DOHH2 (cell line): ENCODE results near the gene KRT82.

Experiments
- H3F3A ChIP-seq: fragments of 200-600 bp; sonication (generic), shearing (Covaris generic); 2 replicates; pipeline ENCODE4 v1.6.0; 2016; ENCODE audit warnings: antibody characterized with exemption, mild to moderate bottlenecking; ENCODE audit not compliant: control insufficient read depth, insufficient read depth
- H3K27ac ChIP-seq: fragments of 200-600 bp; sonication (generic); 2 replicates; pipeline ENCODE4 v1.5.1; 2014; ENCODE audit warnings: low read depth, mild to moderate bottlenecking, low read length, moderate library complexity
- H3K27me3 ChIP-seq: fragments of 200-600 bp; sonication (generic); 2 replicates; pipeline ENCODE4 v1.6.1; 2014; ENCODE audit warnings: mild to moderate bottlenecking, low read length, mixed read lengths; ENCODE audit not compliant: control insufficient read depth
- H3K36me3 ChIP-seq: fragments of 200-600 bp; sonication (generic); 2 replicates; pipeline ENCODE4 v1.6.1; 2014; ENCODE audit warnings: mild to moderate bottlenecking, low read length, moderate library complexity, mixed read lengths; ENCODE audit not compliant: control insufficient read depth
- H3K4me1 ChIP-seq: fragments of 200-600 bp; sonication (generic); 2 replicates; pipeline ENCODE4 v1.6.1; 2014; ENCODE audit warnings: mild to moderate bottlenecking, low read length, mixed read lengths; ENCODE audit not compliant: control insufficient read depth
- H3K4me2 ChIP-seq: fragments of 200-600 bp; sonication (generic); 2 replicates; pipeline ENCODE4 v1.6.0; 2014; ENCODE audit warnings: mild to moderate bottlenecking, low read length, moderate library complexity
- H3K4me3 ChIP-seq: fragments of 200-600 bp; sonication (generic); 2 replicates; pipeline ENCODE4 v1.5.1; 2014; ENCODE audit warnings: mild to moderate bottlenecking, low read length, mixed read lengths
- H3K79me2 ChIP-seq: fragments of 200-600 bp; sonication (generic); 2 replicates; pipeline ENCODE4 v1.6.1; 2014; ENCODE audit warnings: mild to moderate bottlenecking, low read length, mixed read lengths; ENCODE audit not compliant: control insufficient read depth
- H3K9me2 ChIP-seq: fragments of 200-600 bp; sonication (generic); replicated peaks from 2 replicates; pipeline ENCODE4 v1.6.1; 2014; ENCODE audit warnings: mild to moderate bottlenecking, low read length, mixed read lengths; ENCODE audit not compliant: control insufficient read depth
- H3K9me3 ChIP-seq: fragments of 200-600 bp; sonication (generic); 2 replicates; pipeline ENCODE4 v1.6.1; 2014; ENCODE audit warnings: antibody characterized with exemption, low read length, mixed read lengths; ENCODE audit not compliant: control insufficient read depth, insufficient read depth
- H4K20me1 ChIP-seq: fragments of 200-600 bp; sonication (generic); 2 replicates; pipeline ENCODE4 v1.6.0; 2014; ENCODE audit warnings: low read depth, mild to moderate bottlenecking, antibody characterized with exemption, low read length, moderate library complexity; ENCODE audit not compliant: control insufficient read depth, insufficient read depth
- EZH2phosphoT487 ChIP-seq: fragments of 200-600 bp; sonication (generic); IDR thresholded peaks from 2 replicates; pipeline ENCODE4 v1.6.1; 2017; ENCODE audit warnings: borderline replicate concordance, mild to moderate bottlenecking, antibody characterized with exemption, low read length, moderate library complexity, mixed read lengths
- TF ChIP-seq, protein P1 (sequence below): fragments of 200-600 bp; sonication (generic); IDR thresholded peaks from one replicate; pipeline ENCODE4 v1.5.1; 2014; ENCODE audit warnings: antibody characterized with exemption, mild to moderate bottlenecking, low read depth, low read length; ENCODE audit not compliant: poor library complexity, severe bottlenecking

The KRT82 gene

GRCh38 chr12:52400906-52401305 is 5.2 kb downstream of the KRT82 start:
- Histone ChIP-seq H3K27ac (no peak overlapping the region), H3K27me3 (peaks cover 3% of the 10 kb centered on the region; the same call in 1 of the 2 replicates), H3K4me2 (no peak overlapping the region), H3K9me3 (no peaks in the 10 kb centered on the region), H4K20me1 (no peaks in the 10 kb centered on the region), H3K9me2 (no peaks in the 10 kb centered on the region), H3K36me3 (no peaks in the 10 kb centered on the region), H3K4me1 (no peaks in the 10 kb centered on the region), H3K4me3 (no peak overlapping the region), H3K79me2 (no peaks in the 10 kb centered on the region), H3F3A (no peaks in the 10 kb centered on the region)
- TF ChIP-seq EZH2phosphoT487: no peak
- TF ChIP-seq, protein P1, sequence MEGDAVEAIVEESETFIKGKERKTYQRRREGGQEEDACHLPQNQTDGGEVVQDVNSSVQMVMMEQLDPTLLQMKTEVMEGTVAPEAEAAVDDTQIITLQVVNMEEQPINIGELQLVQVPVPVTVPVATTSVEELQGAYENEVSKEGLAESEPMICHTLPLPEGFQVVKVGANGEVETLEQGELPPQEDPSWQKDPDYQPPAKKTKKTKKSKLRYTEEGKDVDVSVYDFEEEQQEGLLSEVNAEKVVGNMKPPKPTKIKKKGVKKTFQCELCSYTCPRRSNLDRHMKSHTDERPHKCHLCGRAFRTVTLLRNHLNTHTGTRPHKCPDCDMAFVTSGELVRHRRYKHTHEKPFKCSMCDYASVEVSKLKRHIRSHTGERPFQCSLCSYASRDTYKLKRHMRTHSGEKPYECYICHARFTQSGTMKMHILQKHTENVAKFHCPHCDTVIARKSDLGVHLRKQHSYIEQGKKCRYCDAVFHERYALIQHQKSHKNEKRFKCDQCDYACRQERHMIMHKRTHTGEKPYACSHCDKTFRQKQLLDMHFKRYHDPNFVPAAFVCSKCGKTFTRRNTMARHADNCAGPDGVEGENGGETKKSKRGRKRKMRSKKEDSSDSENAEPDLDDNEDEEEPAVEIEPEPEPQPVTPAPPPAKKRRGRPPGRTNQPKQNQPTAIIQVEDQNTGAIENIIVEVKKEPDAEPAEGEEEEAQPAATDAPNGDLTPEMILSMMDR: no peak

DNA sequence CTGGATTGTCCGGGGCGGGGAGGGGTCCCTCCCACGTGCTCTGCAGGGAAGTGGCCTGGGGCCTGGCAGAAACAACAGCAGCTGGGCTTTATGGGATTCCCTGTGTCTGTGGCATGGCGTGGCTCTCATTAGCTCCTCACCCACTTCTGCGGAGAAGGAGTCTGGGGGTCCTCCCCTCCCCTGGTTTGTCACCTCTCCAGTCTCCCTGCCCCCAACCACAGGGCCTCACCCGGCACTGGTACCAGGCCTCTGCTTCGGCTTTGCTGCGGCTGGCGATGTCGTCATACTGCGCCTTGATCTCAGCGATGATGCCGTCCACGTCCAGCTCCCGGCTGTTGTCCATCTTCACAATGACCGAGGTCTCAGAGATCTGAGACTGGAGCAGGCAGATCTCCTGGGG is 6.4 kb downstream of the KRT82 start:
- no peak overlapping the region for H3K4me3 ChIP-seq
- no peaks in the 10 kb centered on the region for H3K9me2 ChIP-seq
- no peak overlapping the region for H3K27ac ChIP-seq
- no peaks in the 10 kb centered on the region for H3K36me3 ChIP-seq
- no peaks in the 10 kb centered on the region for H4K20me1 ChIP-seq
- H3K79me2 ChIP-seq: no peaks in the 10 kb centered on the region
- no peaks in the 10 kb centered on the region for H3K4me1 ChIP-seq
- no peaks in the 10 kb centered on the region for H3K9me3 ChIP-seq
- no peak overlapping the region for H3K4me2 ChIP-seq
- peaks cover 3% of the 10 kb centered on the region; the same call in 1 of the 2 replicates for H3K27me3 ChIP-seq
- TF ChIP-seq, protein P1: no peak
- no peak for TF ChIP-seq EZH2phosphoT487
- H3F3A ChIP-seq: no peaks in the 10 kb centered on the region

DNA sequence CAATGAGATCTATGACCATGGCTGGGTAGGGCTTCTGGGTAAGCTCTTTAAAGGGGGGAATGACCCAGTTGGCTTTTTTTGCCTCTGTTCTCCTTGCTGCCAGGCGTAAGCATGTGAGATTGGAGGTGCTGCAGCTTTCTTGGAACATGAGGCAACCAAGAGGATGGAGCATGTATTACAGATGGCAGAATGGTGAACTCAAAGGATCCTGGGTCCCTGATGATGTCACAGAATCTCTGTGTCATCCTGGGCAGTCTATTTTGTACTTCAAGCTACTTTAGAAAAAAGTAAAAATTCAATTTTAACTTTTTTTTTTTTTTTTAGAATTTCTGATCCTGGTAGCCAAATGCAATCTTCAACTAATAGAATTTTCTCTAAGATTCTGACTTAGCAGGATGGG is 8.0 kb downstream of the KRT82 start:
- H3K27me3 ChIP-seq: peaks cover 3% of the 10 kb centered on the region; the same call in 1 of the 2 replicates
- H3K4me2 ChIP-seq: no peak overlapping the region
- no peak overlapping the region for H3K27ac ChIP-seq
- H3K9me2 ChIP-seq: no peaks in the 10 kb centered on the region
- no peaks in the 10 kb centered on the region for H3K79me2 ChIP-seq
- H3K9me3 ChIP-seq: no peaks in the 10 kb centered on the region
- TF ChIP-seq, protein P1: no peak
- TF ChIP-seq EZH2phosphoT487: no peak
- no peaks in the 10 kb centered on the region for H3F3A ChIP-seq
- H3K4me1 ChIP-seq: no peaks in the 10 kb centered on the region
- H4K20me1 ChIP-seq: no peaks in the 10 kb centered on the region
- no peaks in the 10 kb centered on the region for H3K36me3 ChIP-seq
- H3K4me3 ChIP-seq: no peak overlapping the region

DNA sequence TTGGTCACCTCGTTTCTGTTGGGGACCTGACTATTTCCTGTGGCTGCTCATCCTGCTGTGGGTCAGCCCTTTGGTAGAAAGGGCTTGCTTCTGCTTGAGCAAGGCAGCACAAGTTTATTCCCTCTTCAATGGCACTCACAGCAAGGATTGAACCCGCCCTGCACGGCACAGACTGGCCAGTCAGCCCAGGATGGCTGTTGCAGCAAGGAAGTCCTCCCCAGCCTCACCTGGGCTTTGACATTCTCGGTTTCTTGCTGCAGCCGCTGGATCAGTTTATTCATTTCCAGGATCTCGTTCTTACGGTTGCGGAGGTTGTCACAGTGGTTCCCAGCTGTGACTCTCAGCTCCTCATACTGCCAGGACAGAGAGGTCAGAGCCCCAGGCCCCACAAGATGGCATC is 9.5 kb downstream of the KRT82 start:
- Histone ChIP-seq H3K4me2 (no peak overlapping the region), H3K27ac (no peak overlapping the region), H3K27me3 (no peaks in the 10 kb centered on the region), H3K9me2 (no peaks in the 10 kb centered on the region), H3K4me3 (no peak overlapping the region), H3F3A (no peaks in the 10 kb centered on the region), H3K9me3 (no peaks in the 10 kb centered on the region), H3K4me1 (no peaks in the 10 kb centered on the region), H4K20me1 (no peaks in the 10 kb centered on the region), H3K79me2 (no peaks in the 10 kb centered on the region), H3K36me3 (no peaks in the 10 kb centered on the region)
- no peak for TF ChIP-seq EZH2phosphoT487
- TF ChIP-seq, protein P1: no peak
